SK-N-SH treated with all-trans-retinoic acid at 6 μM for 48 hours (cell line): ENCODE data around the gene HOMER1.

Experiments
- ARNTL ChIP-seq: fragments of 450-650 bp; formaldehyde crosslinking; IDR thresholded peaks from 2 replicates; pipeline ENCODE4 v1.5.0; 2020; ENCODE audit warnings: low read depth, mild to moderate bottlenecking, moderate library complexity, borderline replicate concordance
- ZFP30 ChIP-seq: fragments of 450-650 bp; formaldehyde crosslinking; IDR thresholded peaks from 2 replicates; pipeline ENCODE4 v1.5.0; 2022; ENCODE audit warnings: mild to moderate bottlenecking, moderate library complexity

GRCh38 chr5:79417495-79417894 is 96.4 kb downstream of the HOMER1 start:
- TF ChIP-seq ARNTL (CRISPR knock-in tag) (no peak), ZFP30 (CRISPR knock-in tag) (no peak)
